ENCODE data around the gene N4BP2L1. TPM values are rescaled to one million over a fixed set of nuclear protein-coding genes. Genes with fewer than 3 reads are reported as not detected.
A peak's percentile ranks its signal among the peaks of the same experiment; 100 is the strongest.

The N4BP2L1 gene
- total RNA-seq, 1 donor from 2014 or later: 2.0 TPM

- peaks cover 5% of the 10 kb centered on the region for H3K4me1 Mint-ChIP-seq
- TF ChIP-seq, protein P1, sequence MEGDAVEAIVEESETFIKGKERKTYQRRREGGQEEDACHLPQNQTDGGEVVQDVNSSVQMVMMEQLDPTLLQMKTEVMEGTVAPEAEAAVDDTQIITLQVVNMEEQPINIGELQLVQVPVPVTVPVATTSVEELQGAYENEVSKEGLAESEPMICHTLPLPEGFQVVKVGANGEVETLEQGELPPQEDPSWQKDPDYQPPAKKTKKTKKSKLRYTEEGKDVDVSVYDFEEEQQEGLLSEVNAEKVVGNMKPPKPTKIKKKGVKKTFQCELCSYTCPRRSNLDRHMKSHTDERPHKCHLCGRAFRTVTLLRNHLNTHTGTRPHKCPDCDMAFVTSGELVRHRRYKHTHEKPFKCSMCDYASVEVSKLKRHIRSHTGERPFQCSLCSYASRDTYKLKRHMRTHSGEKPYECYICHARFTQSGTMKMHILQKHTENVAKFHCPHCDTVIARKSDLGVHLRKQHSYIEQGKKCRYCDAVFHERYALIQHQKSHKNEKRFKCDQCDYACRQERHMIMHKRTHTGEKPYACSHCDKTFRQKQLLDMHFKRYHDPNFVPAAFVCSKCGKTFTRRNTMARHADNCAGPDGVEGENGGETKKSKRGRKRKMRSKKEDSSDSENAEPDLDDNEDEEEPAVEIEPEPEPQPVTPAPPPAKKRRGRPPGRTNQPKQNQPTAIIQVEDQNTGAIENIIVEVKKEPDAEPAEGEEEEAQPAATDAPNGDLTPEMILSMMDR (conservative IDR thresholded peaks at IDR 0.05): no peak
- no peaks in the 10 kb centered on the region for H3K9me3 Mint-ChIP-seq
- DNase-seq (ENCODE audit: low read depth, low spot score): no peak
- no peak overlapping the region for H3K4me3 Mint-ChIP-seq
- H3K36me3 Mint-ChIP-seq (ENCODE audit: low read depth): peaks cover 14% of the 10 kb centered on the region
- no peaks in the 10 kb centered on the region for H3K27me3 Mint-ChIP-seq (ENCODE audit: low read depth)
- no peak overlapping the region for H3K27ac Mint-ChIP-seq (ENCODE audit: unreplicated experiment)
Observed at GRCh38 chr13:32390048-32390447, 37.9 kb downstream of the N4BP2L1 start.

DNA sequence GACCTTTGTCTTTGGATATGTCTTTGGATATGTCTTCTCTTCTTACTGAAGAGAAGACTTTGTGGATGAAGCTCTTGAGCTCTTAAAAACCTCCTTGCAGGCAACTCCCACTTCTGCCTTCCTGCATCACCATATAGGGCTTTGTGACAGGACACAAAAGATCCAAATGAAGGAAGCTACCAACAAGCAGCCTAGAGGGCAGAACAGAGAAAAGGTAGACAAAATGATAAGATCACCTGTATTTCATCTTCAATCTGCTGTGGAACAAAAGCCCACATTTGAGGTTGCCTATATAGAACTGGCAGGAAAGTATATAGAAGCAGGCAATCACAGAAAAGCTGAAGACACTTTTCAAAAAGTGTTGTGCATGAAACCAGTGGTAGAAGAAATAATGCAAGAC, 42.5 kb downstream of the N4BP2L1 start:
- no peak overlapping the region for H3K27ac Mint-ChIP-seq (ENCODE audit: unreplicated experiment)
- TF ChIP-seq, protein P1 (conservative IDR thresholded peaks at IDR 0.05): no peak
- H3K4me1 Mint-ChIP-seq: no peaks in the 10 kb centered on the region
- H3K36me3 Mint-ChIP-seq (ENCODE audit: low read depth): peaks cover 11% of the 10 kb centered on the region
- H3K9me3 Mint-ChIP-seq: no peaks in the 10 kb centered on the region
- H3K27me3 Mint-ChIP-seq (ENCODE audit: low read depth): no peaks in the 10 kb centered on the region
- no peak overlapping the region for H3K4me3 Mint-ChIP-seq
- no peak for DNase-seq (ENCODE audit: low read depth, low spot score)

DNA sequence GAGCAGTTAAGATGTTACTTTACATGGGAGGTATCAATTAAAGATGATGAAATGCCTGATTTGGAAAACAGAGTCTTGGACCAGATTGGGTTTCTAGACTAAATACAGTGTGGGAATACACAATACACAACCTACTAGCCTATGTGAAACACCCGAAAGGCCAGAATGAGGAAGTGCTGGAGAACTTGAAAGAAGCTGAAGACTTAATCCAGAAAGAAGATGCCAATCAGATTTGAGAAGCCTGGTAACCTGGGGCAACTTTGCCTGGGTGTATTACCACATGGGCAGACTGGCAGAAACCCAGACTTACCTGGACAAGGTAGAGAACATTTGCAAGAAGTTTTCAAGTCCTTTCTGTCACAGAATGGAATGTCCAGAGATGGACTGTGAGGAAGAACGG, 43.2 kb downstream of the N4BP2L1 start:
- TF ChIP-seq, protein P1 (conservative IDR thresholded peaks at IDR 0.05): no peak
- DNase-seq (ENCODE audit: low read depth, low spot score): no peak
- H3K27ac Mint-ChIP-seq (ENCODE audit: unreplicated experiment): no peak overlapping the region
- peaks cover 11% of the 10 kb centered on the region for H3K36me3 Mint-ChIP-seq (ENCODE audit: low read depth)
- H3K9me3 Mint-ChIP-seq: no peaks in the 10 kb centered on the region
- H3K27me3 Mint-ChIP-seq (ENCODE audit: low read depth): no peaks in the 10 kb centered on the region
- no peak overlapping the region for H3K4me3 Mint-ChIP-seq
- H3K4me1 Mint-ChIP-seq: no peaks in the 10 kb centered on the region

- TF ChIP-seq, protein P1 (conservative IDR thresholded peaks at IDR 0.05): no peak
Observed at GRCh38 chr13:32383836-32384618, 43.9 kb downstream of the N4BP2L1 start.

DNA sequence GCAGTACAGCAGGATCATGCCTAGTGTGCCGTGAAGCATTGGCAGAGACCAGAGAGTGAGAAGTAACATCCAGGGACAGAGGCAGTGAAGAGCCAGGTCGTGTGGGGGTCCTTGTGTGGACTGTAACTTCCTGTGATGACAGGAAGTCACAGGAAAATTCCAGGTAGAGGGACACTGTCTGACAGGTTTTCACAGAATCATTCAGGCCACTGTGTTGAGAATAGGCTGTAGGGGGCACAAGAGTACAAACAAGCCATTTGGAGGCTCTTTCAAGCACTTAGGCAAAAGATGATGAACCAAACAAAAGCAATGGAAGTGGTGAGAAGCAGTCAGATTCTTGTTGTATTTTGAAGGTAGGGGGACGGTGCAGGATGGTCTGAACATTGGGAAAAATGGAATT, 46.4 kb downstream of the N4BP2L1 start:
- Mint-ChIP-seq H3K27ac (ENCODE audit: unreplicated experiment) (no peak overlapping the region), H3K36me3 (ENCODE audit: low read depth) (peaks cover 8% of the 10 kb centered on the region), H3K4me3 (no peak overlapping the region), H3K4me1 (no peaks in the 10 kb centered on the region), H3K27me3 (ENCODE audit: low read depth) (no peaks in the 10 kb centered on the region), H3K9me3 (no peaks in the 10 kb centered on the region)
- DNase-seq (ENCODE audit: low read depth, low spot score): no peak
- TF ChIP-seq, protein P1 (conservative IDR thresholded peaks at IDR 0.05): peak; percentile 58

More at GRCh38 chr13:32383836-32384618, 43.9 kb downstream of the N4BP2L1 start:
- Mint-ChIP-seq H3K4me1 (no peaks in the 10 kb centered on the region), H3K4me3 (no peak overlapping the region), H3K36me3 (ENCODE audit: low read depth) (peaks cover 14% of the 10 kb centered on the region), H3K27ac (ENCODE audit: unreplicated experiment) (no peak overlapping the region), H3K9me3 (no peaks in the 10 kb centered on the region), H3K27me3 (ENCODE audit: low read depth) (no peaks in the 10 kb centered on the region)
- no peak for DNase-seq (ENCODE audit: low read depth, low spot score)

All from neural crest cell (in vitro differentiated cells).